MG63 (cell line): ENCODE results near the gene TRA2A. TPM values are rescaled to one million over a fixed set of nuclear protein-coding genes. Genes with fewer than 3 reads are reported as not detected.
A peak's percentile ranks its signal among the peaks of the same experiment; 100 is the strongest.
"Not testable (repeated sequence)": the region's sequence is repeated elsewhere in the genome, so short reads cannot be mapped to it uniquely, and the experiment has no call there.

Source experiments
- DNase-seq: peaks from one replicate; pipeline ENCODE4 v3.0.0-alpha.2; 2020
- H3K27me3 ChIP-seq: fragments of 250-450 bp; sonication (Bioruptor Pico); 2 replicates; pipeline ENCODE4 v1.5.1; 2020; ENCODE audit warnings: mild to moderate bottlenecking, moderate library complexity
- H3K36me3 ChIP-seq: fragments of 250-450 bp; sonication (Bioruptor Pico); 2 replicates; pipeline ENCODE4 v1.5.1; 2020; ENCODE audit warnings: mild to moderate bottlenecking, moderate library complexity
- H3K4me3 ChIP-seq: fragments of 250-450 bp; sonication (Bioruptor Pico); 2 replicates; pipeline ENCODE4 v1.5.1; 2020; ENCODE audit warnings: mild to moderate bottlenecking, moderate library complexity
- H3K9me3 ChIP-seq: fragments of 250-450 bp; sonication (Bioruptor Pico); 2 replicates; pipeline ENCODE4 v1.5.1; 2020; ENCODE audit warnings: mild to moderate bottlenecking, moderate library complexity
- total RNA-seq: library from RNA; depleted of rRNA; stranded (reverse); fragments of >200 nt; shearing (Covaris generic); gene quantifications from 2 replicates; pipeline ENCODE4 v1.2.3, GENCODE V29; 2014; ENCODE audit warnings: low replicate concordance

TRA2A gene
- total RNA-seq, 1 experiment from 2014 or later: 7.9 TPM

GRCh38 chr7:23524473-23524872, 7.3 kb downstream of the TRA2A start:
- no peaks in the 10 kb centered on the region for H3K9me3 ChIP-seq
- H3K4me3 ChIP-seq: no peak overlapping the region
- peaks cover 56% of the 10 kb centered on the region for H3K36me3 ChIP-seq
- no peaks in the 10 kb centered on the region for H3K27me3 ChIP-seq
- no peak for DNase-seq

- H3K36me3 ChIP-seq: peaks cover 56% of the 10 kb centered on the region
These were observed 8.2 kb downstream of the TRA2A start for GRCh38 chr7:23523486-23524075.

GRCh38 chr7:23520582-23520981, 11.2 kb downstream of the TRA2A start:
- Histone ChIP-seq H3K36me3 (peaks cover 69% of the 10 kb centered on the region), H3K4me3 (no peak overlapping the region), H3K9me3 (no peaks in the 10 kb centered on the region), H3K27me3 (no peaks in the 10 kb centered on the region)
- DNase-seq: no peak

More at GRCh38 chr7:23523486-23524075, 8.2 kb downstream of the TRA2A start:
- no peak for DNase-seq
- Histone ChIP-seq H3K4me3 (no peak overlapping the region), H3K9me3 (no peaks in the 10 kb centered on the region), H3K27me3 (no peaks in the 10 kb centered on the region)

- H3K27me3 ChIP-seq: no peaks in the 10 kb centered on the region
- H3K4me3 ChIP-seq: no peak overlapping the region
- no peak for DNase-seq
- no peaks in the 10 kb centered on the region for H3K9me3 ChIP-seq
- peaks cover 85% of the 10 kb centered on the region for H3K36me3 ChIP-seq
These were observed 17.0 kb downstream of the TRA2A start for GRCh38 chr7:23514755-23515154.

- peaks cover 85% of the 10 kb centered on the region for H3K36me3 ChIP-seq
- not testable (repeated sequence) for H3K4me3 ChIP-seq, H3K9me3 ChIP-seq, H3K27me3 ChIP-seq, DNase-seq
These were observed 18.0 kb downstream of the TRA2A start for GRCh38 chr7:23513746-23514145.

- no peaks in the 10 kb centered on the region for H3K9me3 ChIP-seq
- DNase-seq: no peak
These were observed 37.8 kb downstream of the TRA2A start for GRCh38 chr7:23494009-23494408.

GRCh38 chr7:23491502-23491901, 40.3 kb downstream of the TRA2A start:
- no peaks in the 10 kb centered on the region for H3K36me3 ChIP-seq
- peak overlapping the region; percentile 46 for H3K4me3 ChIP-seq
- no peaks in the 10 kb centered on the region for H3K27me3 ChIP-seq
- peak; percentile 5 for DNase-seq
- H3K9me3 ChIP-seq: no peaks in the 10 kb centered on the region

More at GRCh38 chr7:23494009-23494408, 37.8 kb downstream of the TRA2A start:
- no peaks in the 10 kb centered on the region for H3K36me3 ChIP-seq
- no peak overlapping the region for H3K4me3 ChIP-seq
- no peaks in the 10 kb centered on the region for H3K27me3 ChIP-seq

- no peaks in the 10 kb centered on the region for H3K27me3 ChIP-seq
- peak overlapping the region; percentile 46 for H3K4me3 ChIP-seq
- H3K9me3 ChIP-seq: no peaks in the 10 kb centered on the region
- no peaks in the 10 kb centered on the region for H3K36me3 ChIP-seq
- peak; percentile 30 for DNase-seq
These were observed 41.2 kb downstream of the TRA2A start for GRCh38 chr7:23490357-23491135.

GRCh38 chr7:23488714-23489113, 43.1 kb downstream of the TRA2A start:
- not testable (repeated sequence) for H3K4me3 ChIP-seq, H3K27me3 ChIP-seq, DNase-seq, H3K36me3 ChIP-seq, H3K9me3 ChIP-seq

GRCh38 chr7:23487670-23488069, 44.1 kb downstream of the TRA2A start:
- H3K4me3 ChIP-seq: no peak overlapping the region
- no peak for DNase-seq
- H3K9me3 ChIP-seq: no peaks in the 10 kb centered on the region
- H3K27me3 ChIP-seq: no peaks in the 10 kb centered on the region
- no peaks in the 10 kb centered on the region for H3K36me3 ChIP-seq

- no peak overlapping the region for H3K4me3 ChIP-seq
- DNase-seq: no peak
- no peaks in the 10 kb centered on the region for H3K27me3 ChIP-seq
- no peaks in the 10 kb centered on the region for H3K9me3 ChIP-seq
- no peaks in the 10 kb centered on the region for H3K36me3 ChIP-seq
These were observed 45.6 kb downstream of the TRA2A start for GRCh38 chr7:23486002-23486773.

GRCh38 chr7:23482686-23483085, 49.1 kb downstream of the TRA2A start:
- Histone ChIP-seq H3K9me3 (no peaks in the 10 kb centered on the region), H3K27me3 (no peaks in the 10 kb centered on the region), H3K4me3 (no peak overlapping the region), H3K36me3 (no peaks in the 10 kb centered on the region)
- DNase-seq: no peak

- no peak overlapping the region for H3K4me3 ChIP-seq
- H3K36me3 ChIP-seq: no peaks in the 10 kb centered on the region
- no peaks in the 10 kb centered on the region for H3K9me3 ChIP-seq
- no peak for DNase-seq
- no peaks in the 10 kb centered on the region for H3K27me3 ChIP-seq
These were observed 53.6 kb downstream of the TRA2A start for GRCh38 chr7:23477962-23478866.

- DNase-seq: no peak
- Histone ChIP-seq H3K36me3 (no peaks in the 10 kb centered on the region), H3K27me3 (no peaks in the 10 kb centered on the region), H3K9me3 (no peaks in the 10 kb centered on the region), H3K4me3 (no peak overlapping the region)
These were observed 54.7 kb downstream of the TRA2A start for GRCh38 chr7:23477157-23477499.

GRCh38 chr7:23476286-23477156, 55.3 kb downstream of the TRA2A start:
- Histone ChIP-seq H3K36me3 (no peaks in the 10 kb centered on the region), H3K9me3 (no peaks in the 10 kb centered on the region), H3K4me3 (peak overlapping the region; percentile 65), H3K27me3 (no peaks in the 10 kb centered on the region)
- DNase-seq: no peak

GRCh38 chr7:23475576-23475839, 56.3 kb downstream of the TRA2A start:
- H3K4me3 ChIP-seq: peak overlapping the region; percentile 65
- no peaks in the 10 kb centered on the region for H3K27me3 ChIP-seq

More at GRCh38 chr7:23475576-23475839, 56.3 kb downstream of the TRA2A start:
- Histone ChIP-seq H3K9me3 (no peaks in the 10 kb centered on the region), H3K36me3 (no peaks in the 10 kb centered on the region)
- DNase-seq: no peak
